Body of pancreas (tissue), 4 donors: Measurements from ENCODE around the gene MED31.

Experiments used
- POLR2A ChIP-seq, 3 donors: fragments of 450-650 bp; IDR thresholded peaks; one replicate each; pipeline ENCODE4 v1.6.1; 2016; ENCODE audit warnings: antibody characterized with exemption in 3 of 3, mild to moderate bottlenecking in 2 of 3
- TF ChIP-seq, protein P1 (sequence below), 7 experiments: fragments of 450-650 bp in 4 of 7; fragments of 200-600 bp in 3 of 7; sonication (generic) in 3 of 7; IDR thresholded peaks; one replicate each; pipeline ENCODE4 v1.5.1; 2016 to 2019; ENCODE audit warnings: antibody characterized with exemption in 7 of 7

DNA sequence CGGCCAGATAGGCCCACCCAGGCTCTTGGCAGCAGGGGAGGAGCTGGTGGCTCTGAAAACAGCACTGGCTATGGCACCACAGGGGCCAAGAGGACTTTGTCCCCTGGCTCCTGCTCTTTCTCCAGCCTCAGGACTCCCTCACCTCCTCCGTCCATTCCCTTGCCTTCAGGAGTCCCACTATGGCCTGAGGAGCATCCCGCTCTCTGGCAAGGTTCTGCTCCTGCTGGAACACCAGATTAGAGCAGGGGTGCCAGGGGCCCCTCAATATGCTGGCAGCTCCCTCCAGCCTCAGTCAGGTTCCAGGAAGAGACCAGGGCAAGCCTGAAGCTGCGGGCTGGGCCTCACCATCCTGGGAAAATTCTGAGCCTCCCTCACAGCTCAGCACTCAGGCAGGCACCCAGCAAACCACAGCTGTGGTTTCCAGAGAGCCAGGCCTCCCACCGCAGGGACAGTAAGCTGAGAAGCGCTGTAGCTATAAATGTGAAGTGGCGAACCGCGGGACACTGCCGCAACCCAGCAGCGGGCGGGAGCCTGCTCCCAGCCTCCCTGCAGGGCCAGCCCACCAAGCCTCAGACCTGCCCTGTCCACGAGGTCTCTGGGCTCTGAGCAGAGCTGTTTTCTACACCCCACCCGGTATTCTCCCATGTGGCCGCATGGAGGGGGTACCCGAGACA, 25.9 kb upstream of the MED31 start:
- TF ChIP-seq, protein P1, sequence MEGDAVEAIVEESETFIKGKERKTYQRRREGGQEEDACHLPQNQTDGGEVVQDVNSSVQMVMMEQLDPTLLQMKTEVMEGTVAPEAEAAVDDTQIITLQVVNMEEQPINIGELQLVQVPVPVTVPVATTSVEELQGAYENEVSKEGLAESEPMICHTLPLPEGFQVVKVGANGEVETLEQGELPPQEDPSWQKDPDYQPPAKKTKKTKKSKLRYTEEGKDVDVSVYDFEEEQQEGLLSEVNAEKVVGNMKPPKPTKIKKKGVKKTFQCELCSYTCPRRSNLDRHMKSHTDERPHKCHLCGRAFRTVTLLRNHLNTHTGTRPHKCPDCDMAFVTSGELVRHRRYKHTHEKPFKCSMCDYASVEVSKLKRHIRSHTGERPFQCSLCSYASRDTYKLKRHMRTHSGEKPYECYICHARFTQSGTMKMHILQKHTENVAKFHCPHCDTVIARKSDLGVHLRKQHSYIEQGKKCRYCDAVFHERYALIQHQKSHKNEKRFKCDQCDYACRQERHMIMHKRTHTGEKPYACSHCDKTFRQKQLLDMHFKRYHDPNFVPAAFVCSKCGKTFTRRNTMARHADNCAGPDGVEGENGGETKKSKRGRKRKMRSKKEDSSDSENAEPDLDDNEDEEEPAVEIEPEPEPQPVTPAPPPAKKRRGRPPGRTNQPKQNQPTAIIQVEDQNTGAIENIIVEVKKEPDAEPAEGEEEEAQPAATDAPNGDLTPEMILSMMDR (IDR thresholded peaks at IDR 0.05): no peak
- TF ChIP-seq POLR2A (IDR thresholded peaks at IDR 0.05): no peak
